Activated naive CD8-positive, alpha-beta T cell treated with anti-CD3 and anti-CD28 coated beads, Interleukin-2, amount 50 U/mL, for 24 hours (primary cell): ENCODE data around the gene CIROP.
"Not testable (repeated sequence)": the region's sequence is repeated elsewhere in the genome, so short reads cannot be mapped to it uniquely, and the experiment has no call there.

ENCODE experiments used
- ATAC-seq: fragments of 150-1000 bp; cut with Tn5 transposase; one replicate; pipeline ENCODE4 v1.10.0; 2021
- DNase-seq: peaks from one replicate; pipeline ENCODE4 v3.0.0; 2021
- H3K27ac Mint-ChIP-seq: one replicate; pipeline ENCODE4 v1.8.0; 2021; ENCODE audit warnings: mild to moderate bottlenecking, mixed read lengths
- H3K27me3 Mint-ChIP-seq: one replicate; pipeline ENCODE4 v1.8.0; 2021; ENCODE audit warnings: mixed read lengths
- H3K36me3 Mint-ChIP-seq: one replicate; pipeline ENCODE4 v1.8.0; 2021; ENCODE audit warnings: low read depth, mixed read lengths
- H3K4me1 Mint-ChIP-seq: one replicate; pipeline ENCODE4 v1.8.0; 2021; ENCODE audit warnings: mixed read lengths
- H3K4me3 Mint-ChIP-seq: one replicate; pipeline ENCODE4 v1.8.0; 2021; ENCODE audit warnings: mild to moderate bottlenecking, moderate library complexity, mixed read lengths
- H3K9me3 Mint-ChIP-seq: one replicate; pipeline ENCODE4 v1.8.0; 2021; ENCODE audit warnings: mixed read lengths

Gene CIROP

GRCh38 chr14:23113431-23114119, 8.8 kb upstream of the CIROP start:
- Mint-ChIP-seq H3K4me1 (peaks cover 8% of the 10 kb centered on the region), H3K36me3 (no peaks in the 10 kb centered on the region), H3K9me3 (no peaks in the 10 kb centered on the region), H3K4me3 (no peak overlapping the region), H3K27ac (no peak overlapping the region), H3K27me3 (peaks cover 6% of the 10 kb centered on the region)
- DNase-seq (no peak), ATAC-seq (no peak)

- H3K4me3 Mint-ChIP-seq: no peak overlapping the region
- H3K36me3 Mint-ChIP-seq: no peaks in the 10 kb centered on the region
- peaks cover 6% of the 10 kb centered on the region for H3K27me3 Mint-ChIP-seq
- H3K9me3 Mint-ChIP-seq: no peaks in the 10 kb centered on the region
- no peak overlapping the region for H3K27ac Mint-ChIP-seq
- DNase-seq: no peak
- H3K4me1 Mint-ChIP-seq: peaks cover 3% of the 10 kb centered on the region
- no peak for ATAC-seq
Observed at GRCh38 chr14:23112359-23113178, 7.8 kb upstream of the CIROP start.

- Mint-ChIP-seq H3K27ac (no peak overlapping the region), H3K27me3 (peaks cover 6% of the 10 kb centered on the region), H3K36me3 (no peaks in the 10 kb centered on the region), H3K4me3 (no peak overlapping the region), H3K9me3 (no peaks in the 10 kb centered on the region), H3K4me1 (peaks cover 3% of the 10 kb centered on the region)
- no peak for ATAC-seq
- DNase-seq: no peak
Observed at GRCh38 chr14:23110579-23111365, 6.0 kb upstream of the CIROP start.

GRCh38 chr14:23109769-23110168, 5.0 kb upstream of the CIROP start:
- ATAC-seq (no peak), DNase-seq (no peak)
- H3K9me3 Mint-ChIP-seq: no peaks in the 10 kb centered on the region
- peaks cover 2% of the 10 kb centered on the region for H3K27me3 Mint-ChIP-seq
- H3K4me1 Mint-ChIP-seq: no peaks in the 10 kb centered on the region
- no peak overlapping the region for H3K27ac Mint-ChIP-seq
- H3K36me3 Mint-ChIP-seq: no peaks in the 10 kb centered on the region
- no peak overlapping the region for H3K4me3 Mint-ChIP-seq

- not testable (repeated sequence) for H3K27me3 Mint-ChIP-seq, H3K9me3 Mint-ChIP-seq
Observed at GRCh38 chr14:23108169-23108568, 3.4 kb upstream of the CIROP start.

GRCh38 chr14:23107620-23108019, 2.8 kb upstream of the CIROP start:
- not testable (repeated sequence) for H3K27me3 Mint-ChIP-seq, H3K4me1 Mint-ChIP-seq, H3K27ac Mint-ChIP-seq, H3K36me3 Mint-ChIP-seq, H3K4me3 Mint-ChIP-seq, H3K9me3 Mint-ChIP-seq, ATAC-seq, DNase-seq

More at GRCh38 chr14:23108169-23108568, 3.4 kb upstream of the CIROP start:
- H3K27ac Mint-ChIP-seq, H3K4me3 Mint-ChIP-seq, H3K36me3 Mint-ChIP-seq, H3K4me1 Mint-ChIP-seq, ATAC-seq, DNase-seq: not testable (repeated sequence)

- Mint-ChIP-seq H3K36me3 (no peaks in the 10 kb centered on the region), H3K9me3 (no peaks in the 10 kb centered on the region), H3K4me3 (no peak overlapping the region), H3K27me3 (no peaks in the 10 kb centered on the region), H3K4me1 (no peaks in the 10 kb centered on the region), H3K27ac (no peak overlapping the region)
- ATAC-seq (no peak), DNase-seq (no peak)
Observed at GRCh38 chr14:23106747-23107045, 1.9 kb upstream of the CIROP start.

- H3K4me1 Mint-ChIP-seq: no peaks in the 10 kb centered on the region
- H3K9me3 Mint-ChIP-seq: no peaks in the 10 kb centered on the region
- no peak overlapping the region for H3K27ac Mint-ChIP-seq
- no peak overlapping the region for H3K4me3 Mint-ChIP-seq
- no peaks in the 10 kb centered on the region for H3K36me3 Mint-ChIP-seq
- no peaks in the 10 kb centered on the region for H3K27me3 Mint-ChIP-seq
- DNase-seq (no peak), ATAC-seq (no peak)
Observed at GRCh38 chr14:23105348-23105824, 597 bp upstream of the CIROP start.

GRCh38 chr14:23104070-23104590, 659 bp downstream of the CIROP start:
- H3K4me3 Mint-ChIP-seq: no peak overlapping the region

GRCh38 chr14:23103581-23103980, 1.2 kb downstream of the CIROP start:
- no peaks in the 10 kb centered on the region for H3K9me3 Mint-ChIP-seq
- no peak overlapping the region for H3K27ac Mint-ChIP-seq
- H3K4me1 Mint-ChIP-seq: peaks cover 3% of the 10 kb centered on the region
- H3K4me3 Mint-ChIP-seq: no peak overlapping the region
- ATAC-seq: no peak
- peaks cover 2% of the 10 kb centered on the region for H3K36me3 Mint-ChIP-seq
- DNase-seq: no peak
- H3K27me3 Mint-ChIP-seq: no peaks in the 10 kb centered on the region

More at GRCh38 chr14:23104070-23104590, 659 bp downstream of the CIROP start:
- Mint-ChIP-seq H3K27me3 (no peaks in the 10 kb centered on the region), H3K36me3 (peaks cover 1% of the 10 kb centered on the region), H3K9me3 (no peaks in the 10 kb centered on the region), H3K4me1 (peaks cover 1% of the 10 kb centered on the region), H3K27ac (no peak overlapping the region)
- ATAC-seq: no peak
- no peak for DNase-seq

GRCh38 chr14:23102801-23103200, 2.0 kb downstream of the CIROP start:
- H3K4me3 Mint-ChIP-seq: no peak overlapping the region
- no peak for DNase-seq
- peaks cover 9% of the 10 kb centered on the region for H3K36me3 Mint-ChIP-seq
- no peaks in the 10 kb centered on the region for H3K9me3 Mint-ChIP-seq
- peaks cover 5% of the 10 kb centered on the region for H3K4me1 Mint-ChIP-seq
- H3K27ac Mint-ChIP-seq: no peak overlapping the region
- ATAC-seq: peak; percentile 24
- no peaks in the 10 kb centered on the region for H3K27me3 Mint-ChIP-seq

GRCh38 chr14:23101986-23102625, 2.7 kb downstream of the CIROP start:
- H3K27me3 Mint-ChIP-seq: no peaks in the 10 kb centered on the region

GRCh38 chr14:23101213-23101970, 3.4 kb downstream of the CIROP start:
- Mint-ChIP-seq H3K4me1 (peaks cover 19% of the 10 kb centered on the region), H3K27ac (no peak overlapping the region), H3K9me3 (no peaks in the 10 kb centered on the region), H3K4me3 (no peak overlapping the region), H3K27me3 (no peaks in the 10 kb centered on the region), H3K36me3 (peaks cover 20% of the 10 kb centered on the region)
- ATAC-seq: no peak
- no peak for DNase-seq

More at GRCh38 chr14:23101986-23102625, 2.7 kb downstream of the CIROP start:
- DNase-seq (no peak), ATAC-seq (no peak)
- Mint-ChIP-seq H3K36me3 (peaks cover 16% of the 10 kb centered on the region), H3K4me3 (no peak overlapping the region), H3K9me3 (no peaks in the 10 kb centered on the region), H3K27ac (no peak overlapping the region), H3K4me1 (peaks cover 12% of the 10 kb centered on the region)
